NT2/D1 (cell line): Measurements from ENCODE around the gene TDRD9.

Source experiments
- YY1 ChIP-seq: IDR thresholded peaks from 2 replicates; pipeline ENCODE4 v1.6.1; 2011; ENCODE audit not compliant: insufficient read length, insufficient read depth
- ZNF274 ChIP-seq: IDR thresholded peaks from 2 replicates; pipeline ENCODE4 v1.6.1; 2011; ENCODE audit warnings: mild to moderate bottlenecking, low read depth, low read length

DNA sequence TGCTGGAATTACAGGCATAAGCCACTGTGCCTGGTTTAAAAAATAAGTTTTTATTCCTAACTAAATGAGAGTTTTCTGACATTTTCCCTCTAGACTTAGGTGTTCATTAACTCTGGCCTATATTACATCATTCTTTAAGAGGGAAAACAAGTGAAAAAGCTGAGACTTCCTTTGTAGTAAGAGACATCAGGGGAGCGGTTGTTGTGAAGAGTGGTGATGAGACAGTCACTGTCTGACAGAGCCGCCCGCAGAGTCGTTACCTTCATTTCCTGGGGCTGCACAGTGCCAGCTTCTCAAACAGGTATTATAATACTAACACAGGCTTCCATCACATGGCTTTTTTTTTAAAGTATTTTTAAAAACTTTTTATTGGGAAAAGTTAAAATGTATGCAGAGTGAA is 19.7 kb upstream of the TDRD9 start:
- TF ChIP-seq ZNF274, result no peak
- no peak for TF ChIP-seq YY1
